C4-2B (cell line): ENCODE results near the gene FAM89B.

Experiments used
- CTCF ChIP-seq: fragments of 450-650 bp; conservative IDR thresholded peaks from 2 replicates; pipeline ENCODE4 v1.5.1; 2017; ENCODE audit warnings: mild to moderate bottlenecking
- ZFX ChIP-seq: fragments of 450-650 bp; IDR thresholded peaks from 2 replicates; pipeline ENCODE4 v1.6.1; 2017

- no peak for TF ChIP-seq CTCF
- TF ChIP-seq ZFX: no peak
Measured at GRCh38 chr11:65621460-65621859, 49.1 kb downstream of the FAM89B start.
